Ovary (tissue), 9 donors: Measurements from ENCODE around the gene C15orf39. TPM values are rescaled to one million over a fixed set of nuclear protein-coding genes. Genes with fewer than 3 reads are reported as not detected.

Experiments
- DNase-seq, 5 donors: peaks; one replicate each; pipeline ENCODE4 v3.0.0-alpha.2; 2019 to 2020
- H3K27ac ChIP-seq, 2 donors: fragments of 200-600 bp; one replicate each; pipeline versions ENCODE4 v1.5.1 to v1.8.0; 2019 to 2022
- H3K27me3 ChIP-seq: fragments of 200-600 bp; one replicate; pipeline ENCODE4 v1.8.0; 2022
- H3K36me3 ChIP-seq: fragments of 200-600 bp; sonication (generic); one replicate; pipeline ENCODE4 v1.5.1; 2019
- H3K4me1 ChIP-seq: one replicate; pipeline ENCODE4 v1.8.1; 2013; ENCODE audit warnings: mild to moderate bottlenecking, moderate library complexity; ENCODE audit not compliant: insufficient read depth
- H3K4me3 ChIP-seq: fragments of 200-600 bp; sonication (generic); one replicate; pipeline ENCODE4 v1.5.1; 2017
- H3K9me3 ChIP-seq, 2 donors: fragments of 200-600 bp in 1 of 2; sonication (generic) in 1 of 2; one replicate each; pipeline versions ENCODE4 v1.5.1 to v1.8.1; 2013 to 2019; ENCODE audit warnings: mild to moderate bottlenecking in 1 of 2, moderate library complexity in 1 of 2
- CTCF ChIP-seq, 3 donors: fragments of 450-650 bp in 2 of 3; fragments of 200-600 bp in 1 of 3; IDR thresholded peaks; one replicate each; pipeline versions ENCODE4 v1.5.1 to v1.8.0; 2016 to 2022; ENCODE audit warnings: antibody characterized with exemption in 3 of 3, mild to moderate bottlenecking in 1 of 3
- EP300 ChIP-seq: sonication (generic); formaldehyde crosslinking; IDR thresholded peaks from one replicate; pipeline ENCODE4 v1.6.1; 2017; ENCODE audit warnings: antibody characterized with exemption
- POLR2A ChIP-seq: fragments of 450-650 bp; IDR thresholded peaks from one replicate; pipeline ENCODE4 v1.6.1; 2017; ENCODE audit warnings: antibody characterized with exemption, mild to moderate bottlenecking, moderate library complexity
- WGBS, 3 donors: extraction: QIAGEN DNeasy Blood & Tissue Kit in 1 of 3; methylation state at CpG; one replicate each; pipeline versions ENCODE4 v1.1.5 to v1.1.7; 2013 to 2017; 5-methylcytosine and 5-hydroxymethylcytosine counted together
- intact Hi-C, 4 donors: fragments of 100-400 bp; cut with DNase I; formaldehyde crosslinking; loops; one replicate each; pipeline versions ENCODE4 v1.11.0 to v1.15.1; 2022 to 2023
- polyA plus RNA-seq, 2 donors: library from polyadenylated mRNA; stranded (reverse); fragments of 200-250 nt in 1 of 2; fragments of 350-450 nt in 1 of 2; fragmentation: Illumina TruSeq in 1 of 2; extraction: RNeasy Lipid Tissue Mini Kit (QIAGEN cat#74804) in 1 of 2; gene quantifications; one replicate each; pipeline ENCODE4 v1.2.3, GENCODE V29; 2013 to 2014
- total RNA-seq, 7 donors: library from RNA; depleted of rRNA in 2 of 7; stranded (reverse); fragments of >200 nt in 2 of 7; fragmentation: NEBNext Ultra II Directional in 3 of 7; extraction: Animal tissue kit (Norgen Biotek cat#: 25700) in 3 of 7; gene quantifications; one replicate each; pipeline versions ENCODE4 v1.1.0 to v1.2.4, GENCODE V29; 2016 to 2023
- donor health status: DM: no; HTN: no; CAD: no; lungs with moderate emphysema.
- donor health status: DM: no; HTN: no; CAD: no.
- donor health status: Bipolar disorder and iron deficiency.
- donor health status: DM: yes; HTN: yes; CAD: no.
- donor health status: DM: no; HTN: no; CAD: no.
- donor health status: DM: yes; HTN: yes; CAD: no.

Gene C15orf39
- total and polyA plus RNA-seq, 9 donors = 4.8 to 66.1 (median 39.2) TPM

DNA sequence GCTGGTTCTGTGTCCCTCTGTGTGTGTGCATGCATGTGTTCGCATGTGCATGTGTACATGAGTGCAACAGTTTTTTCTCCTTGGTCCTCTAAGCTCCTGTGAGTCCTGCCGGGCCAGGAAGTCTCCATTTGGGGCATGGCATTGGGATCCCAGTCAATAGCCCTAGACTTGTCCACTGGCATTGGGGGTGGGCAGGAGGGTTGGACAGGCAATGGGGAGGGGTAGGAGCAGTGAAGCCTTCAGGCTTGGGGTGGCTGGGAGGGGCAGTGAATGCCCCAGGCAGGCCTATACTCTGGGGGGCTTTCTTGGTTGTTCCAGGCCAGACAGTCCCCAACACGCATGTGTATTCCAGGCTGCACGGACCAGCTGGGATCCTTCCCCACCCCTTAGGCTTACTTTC, 15.6 kb upstream of the C15orf39 start:
- H3K27me3 ChIP-seq = no peaks in the 10 kb centered on the region
- no peaks in the 10 kb centered on the region for H3K36me3 ChIP-seq
- H3K4me3 ChIP-seq = no peak overlapping the region
- H3K27ac ChIP-seq = no peak overlapping the region
- intact Hi-C loops = no loop called here
- peak in 2 of 5 donors; percentile 9 to 13 for DNase-seq
- TF ChIP-seq CTCF (IDR thresholded peaks at IDR 0.05) = no peak
- no peak for TF ChIP-seq POLR2A
- no peak for TF ChIP-seq EP300
- peaks cover 12% of the 10 kb centered on the region for H3K4me1 ChIP-seq
- WGBS, 3 donors = 78 to 93% (median 93%) methylated on average over 4 of the region's 4 CpGs
- H3K9me3 ChIP-seq = no peaks in the 10 kb centered on the region

DNA sequence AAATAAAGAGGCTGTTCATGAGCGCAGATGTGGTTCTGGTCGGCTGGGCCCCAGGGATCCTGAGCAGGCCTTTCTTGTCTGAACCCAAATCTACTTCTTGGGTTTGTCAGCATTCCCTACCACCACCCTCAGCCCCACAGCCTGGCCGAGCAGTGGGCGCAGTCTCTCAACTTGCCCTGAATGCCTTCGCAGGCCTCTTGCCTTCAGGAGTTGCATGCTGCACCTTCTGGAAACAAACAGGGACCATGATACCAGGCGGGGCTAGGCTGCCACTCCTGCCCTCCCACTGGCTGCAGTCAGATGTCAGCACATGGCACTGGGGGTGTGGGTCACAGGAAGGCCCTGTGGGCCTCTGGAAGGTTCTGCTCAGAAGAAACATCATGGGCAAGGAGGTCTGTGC, 13.2 kb upstream of the C15orf39 start:
- H3K36me3 ChIP-seq = no peaks in the 10 kb centered on the region
- no peak overlapping the region for H3K4me3 ChIP-seq
- DNase-seq = peak in 2 of 5 donors; percentile 11 to 13
- no peak for TF ChIP-seq EP300
- no peak for TF ChIP-seq POLR2A
- no peak for TF ChIP-seq CTCF (IDR thresholded peaks at IDR 0.05)
- WGBS, 3 donors = 94 to 97% (median 95%) methylated on average over 6 of the region's 6 CpGs
- no peaks in the 10 kb centered on the region for H3K4me1 ChIP-seq
- no peaks in the 10 kb centered on the region for H3K27me3 ChIP-seq
- intact Hi-C loops = no loop called here
- H3K27ac ChIP-seq = no peak overlapping the region
- no peaks in the 10 kb centered on the region for H3K9me3 ChIP-seq

GRCh38 chr15:75191235-75191634, 10.4 kb upstream of the C15orf39 start:
- Histone ChIP-seq H3K27me3 (no peaks in the 10 kb centered on the region), H3K4me1 (peaks cover 9% of the 10 kb centered on the region), H3K27ac (no peak overlapping the region), H3K9me3 (no peaks in the 10 kb centered on the region), H3K4me3 (no peak overlapping the region), H3K36me3 (no peaks in the 10 kb centered on the region)
- TF ChIP-seq EP300 (no peak), POLR2A (no peak), CTCF (IDR thresholded peaks at IDR 0.05) (no peak)
- peak in 1 of 5 donors; percentile 28 for DNase-seq
- intact Hi-C loops = no loop called here
- WGBS, 3 donors = 59 to 80% (median 63%) methylated on average over 2 of the region's 2 CpGs

DNA sequence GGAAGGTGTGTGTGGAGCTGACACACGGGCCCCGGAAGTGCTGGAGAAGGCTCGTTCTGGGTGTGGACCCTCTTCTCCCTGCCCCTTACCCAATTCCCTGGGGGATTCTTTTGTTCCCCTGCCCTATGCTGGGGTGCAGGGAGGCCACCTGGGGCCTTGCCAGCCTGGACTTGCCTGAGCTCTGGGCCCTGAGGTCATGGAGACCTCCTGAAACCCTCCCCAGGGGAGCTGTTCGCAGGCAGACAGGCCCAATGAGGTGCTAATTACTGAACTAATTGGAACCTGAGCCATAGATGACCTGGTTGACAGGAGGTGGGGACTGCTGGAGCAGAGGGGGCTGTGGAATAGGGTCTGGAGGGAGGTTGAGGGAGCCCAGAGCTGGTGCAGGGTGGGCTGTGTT, 9.4 kb upstream of the C15orf39 start:
- H3K4me3 ChIP-seq = no peak overlapping the region
- no peak for DNase-seq
- no peaks in the 10 kb centered on the region for H3K9me3 ChIP-seq
- H3K36me3 ChIP-seq = no peaks in the 10 kb centered on the region
- no peak for TF ChIP-seq EP300
- TF ChIP-seq CTCF (IDR thresholded peaks at IDR 0.05) = no peak
- H3K27ac ChIP-seq = no peak overlapping the region
- 79 to 93% (median 86%) methylated on average over 4 of the region's 4 CpGs for WGBS, 3 donors
- H3K4me1 ChIP-seq = peaks cover 9% of the 10 kb centered on the region
- intact Hi-C loops = no loop called here
- no peaks in the 10 kb centered on the region for H3K27me3 ChIP-seq

GRCh38 chr15:75193272-75193671, 8.4 kb upstream of the C15orf39 start:
- TF ChIP-seq EP300 (no peak), POLR2A (no peak), CTCF (IDR thresholded peaks at IDR 0.05) (no peak)
- no peak overlapping the region for H3K27ac ChIP-seq
- intact Hi-C loops = no loop called here
- H3K36me3 ChIP-seq = no peaks in the 10 kb centered on the region
- H3K27me3 ChIP-seq = no peaks in the 10 kb centered on the region
- no peaks in the 10 kb centered on the region for H3K9me3 ChIP-seq
- no peak for DNase-seq
- 70 to 87% (median 71%) methylated on average over 3 of the region's 3 CpGs for WGBS, 3 donors
- H3K4me1 ChIP-seq = peaks cover 9% of the 10 kb centered on the region
- no peak overlapping the region for H3K4me3 ChIP-seq
